ENCODE data around the gene SPTLC1.

DNA sequence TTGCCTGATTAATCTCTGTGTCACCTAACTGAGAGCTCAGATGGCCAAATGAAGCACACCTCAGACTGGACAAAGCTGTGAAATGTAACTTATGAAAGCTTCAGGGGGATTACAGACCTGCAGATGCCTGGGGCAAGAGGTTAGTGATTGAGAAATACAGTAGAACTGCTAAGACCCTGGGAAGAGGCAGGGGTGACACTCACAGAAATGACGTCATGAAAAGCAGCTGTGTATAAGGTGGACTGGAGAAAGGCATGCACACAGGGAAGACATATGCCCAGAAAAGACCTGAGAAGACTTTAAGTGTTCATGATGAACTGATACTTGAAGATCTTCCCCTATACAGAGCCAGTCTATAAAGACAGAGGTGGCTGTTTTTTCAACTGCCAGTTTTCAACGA, 49.3 kb upstream of the SPTLC1 start:
- TF ChIP-seq POLR2A (IDR thresholded peaks at IDR 0.05; ENCODE audit: low read depth, low read length), result no peak
- no peak for TF ChIP-seq TAF1 (IDR thresholded peaks at IDR 0.05; ENCODE audit: borderline replicate concordance, low read depth, low read length)
